Lung (tissue), 12 donors: ENCODE measurements around the gene IL4R. TPM values are rescaled to one million over a fixed set of nuclear protein-coding genes. Genes with fewer than 3 reads are reported as not detected.
"Not testable (repeated sequence)": the region's sequence is repeated elsewhere in the genome, so short reads cannot be mapped to it uniquely, and the experiment has no call there.

Source experiments
- ATAC-seq: fragments of 200-7000 bp; cut with Tn5 transposase; one replicate; pipeline ENCODE4 v1.9.1; 2020; ENCODE audit warnings: moderate number of reproducible peaks; ENCODE audit not compliant: insufficient read depth, low FRiP score
- DNase-seq, 3 donors: peaks; one replicate each; pipeline ENCODE4 v3.0.0-alpha.2; 2013 to 2017
- H3K27ac ChIP-seq, 2 donors: one replicate each; pipeline ENCODE4 v1.5.1; 2013; ENCODE audit warnings: mild to moderate bottlenecking in 2 of 2, moderate library complexity in 2 of 2, control low read depth in 1 of 2, inconsistent platforms in 1 of 2, low read depth in 1 of 2, low read length in 1 of 2
- H3K27me3 ChIP-seq, 3 donors: one replicate each; pipeline ENCODE4 v1.5.1; 2013; ENCODE audit warnings: low read length in 2 of 3; ENCODE audit not compliant: control insufficient read depth in 3 of 3, insufficient read depth in 3 of 3
- H3K36me3 ChIP-seq, 4 donors: one replicate each; pipeline ENCODE4 v1.5.1; 2013; ENCODE audit warnings: low read length in 4 of 4, mild to moderate bottlenecking in 1 of 4, moderate library complexity in 1 of 4; ENCODE audit not compliant: control insufficient read depth in 4 of 4, insufficient read depth in 4 of 4
- H3K4me1 ChIP-seq, 5 donors: one replicate each; pipeline ENCODE4 v1.5.1; 2013; ENCODE audit warnings: low read length in 5 of 5, mild to moderate bottlenecking in 2 of 5, moderate library complexity in 1 of 5; ENCODE audit not compliant: control insufficient read depth in 5 of 5, insufficient read depth in 5 of 5
- H3K4me3 ChIP-seq: one replicate; pipeline ENCODE4 v1.5.1; 2013; ENCODE audit warnings: mild to moderate bottlenecking, control low read depth, moderate library complexity
- H3K9ac ChIP-seq, 2 donors: one replicate each; pipeline ENCODE4 v1.5.1; 2013; ENCODE audit warnings: low read length in 2 of 2, control low read depth in 1 of 2; ENCODE audit not compliant: insufficient read depth in 1 of 2
- H3K9me3 ChIP-seq, 4 donors: one replicate each; pipeline ENCODE4 v1.5.1; 2013; ENCODE audit warnings: low read length in 3 of 4, mild to moderate bottlenecking in 1 of 4, moderate library complexity in 1 of 4; ENCODE audit not compliant: control insufficient read depth in 4 of 4, insufficient read depth in 3 of 4
- CTCF ChIP-seq: IDR thresholded peaks from 2 replicates; pipeline ENCODE4 v1.5.1; 2012; ENCODE audit warnings: mild to moderate bottlenecking; ENCODE audit errors: control extremely low read depth, extremely low read depth
- WGBS, 2 donors: extraction: QIAGEN DNeasy Blood & Tissue Kit; methylation state at CpG; one replicate each; pipeline ENCODE4 v1.1.7; 2013; 5-methylcytosine and 5-hydroxymethylcytosine counted together
- polyA plus RNA-seq, 2 donors: library from polyadenylated mRNA; stranded (reverse); fragments of 200-250 nt; gene quantifications; one replicate each; pipeline ENCODE4 v1.2.1, GENCODE V29; 2013
- total RNA-seq, 2 donors: library from RNA; depleted of rRNA in 1 of 2; stranded (reverse); fragments of >200 nt in 1 of 2; gene quantifications; one replicate each; pipeline ENCODE4 v1.2.1, GENCODE V29; 2014 to 2021
- donor health status: control.
- donor health status: control.
- donor health status: Bipolar disorder and iron deficiency.
- donor health status: healthy.
- donor health status: DM: yes; HTN: yes; CAD: no.

IL4R gene
- total and polyA plus RNA-seq, 4 donors = 61.3 to 175 (median 114) TPM

GRCh38 chr16:27287051-27287811, 26.5 kb upstream of the IL4R start:
- Histone ChIP-seq H3K9me3 (no peaks in the 10 kb centered on the region), H3K27me3 (no peaks in the 10 kb centered on the region), H3K9ac (no peak overlapping the region), H3K27ac (no peak overlapping the region), H3K36me3 (no peaks in the 10 kb centered on the region), H3K4me1 (peaks cover 0 to 4% (median 0%) of the 10 kb centered on the region in 5 donors), H3K4me3 (no peak overlapping the region)
- WGBS, 2 donors = 82 to 94% methylated on average over 8 of the region's 8 CpGs
- ATAC-seq (no peak), DNase-seq (no peak)
- no peak for TF ChIP-seq CTCF

GRCh38 chr16:27287887-27288286, 25.9 kb upstream of the IL4R start:
- WGBS, 2 donors = 63 to 86% methylated on average over 11 of the region's 11 CpGs
- no peak overlapping the region for H3K9ac ChIP-seq
- H3K9me3 ChIP-seq = no peaks in the 10 kb centered on the region
- no peak for DNase-seq
- no peak overlapping the region for H3K4me3 ChIP-seq
- H3K4me1 ChIP-seq = peaks cover 0 to 4% (median 0%) of the 10 kb centered on the region in 5 donors
- TF ChIP-seq CTCF = no peak
- H3K27ac ChIP-seq = no peak overlapping the region
- no peak for ATAC-seq
- H3K36me3 ChIP-seq = no peaks in the 10 kb centered on the region
- no peaks in the 10 kb centered on the region for H3K27me3 ChIP-seq

DNA sequence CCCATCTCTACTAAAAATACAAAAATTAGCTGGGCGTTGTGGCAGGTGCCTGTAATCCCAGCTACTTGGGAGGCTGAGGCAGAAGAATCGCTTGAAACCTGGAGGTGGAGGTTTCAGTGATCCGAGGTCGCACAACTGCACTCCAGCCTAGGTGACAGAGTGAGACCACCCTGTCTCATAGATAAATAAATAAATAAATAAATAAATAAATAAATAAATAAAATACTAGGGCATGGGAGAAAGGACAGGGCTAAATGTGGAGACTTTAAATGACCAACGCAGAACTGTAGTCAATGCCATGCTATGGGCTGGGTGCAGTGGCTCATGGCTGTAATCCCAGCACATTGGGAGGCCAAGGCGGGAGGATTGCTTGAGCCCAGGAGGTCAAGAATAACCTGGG, 25.5 kb upstream of the IL4R start:
- not testable (repeated sequence) for ATAC-seq, H3K4me1 ChIP-seq, H3K36me3 ChIP-seq, H3K9me3 ChIP-seq, H3K27me3 ChIP-seq, H3K9ac ChIP-seq, H3K4me3 ChIP-seq, H3K27ac ChIP-seq, DNase-seq
- WGBS, 2 donors = 89 to 98% methylated on average over 6 of the region's 6 CpGs

- Histone ChIP-seq H3K36me3 (no peaks in the 10 kb centered on the region), H3K27me3 (no peaks in the 10 kb centered on the region), H3K27ac (no peak overlapping the region), H3K9ac (no peak overlapping the region), H3K4me3 (no peak overlapping the region), H3K4me1 (peaks cover 0 to 4% (median 0%) of the 10 kb centered on the region in 5 donors), H3K9me3 (no peaks in the 10 kb centered on the region)
- no peak for TF ChIP-seq CTCF
- ATAC-seq (no peak), DNase-seq (no peak)
- 66 to 72% methylated on average over 6 of the region's 6 CpGs for WGBS, 2 donors
Observed at GRCh38 chr16:27289669-27290068, 24.1 kb upstream of the IL4R start.
